LHCN-M2 (cell line): Measurements from ENCODE around the gene PLA2G3. TPM values are rescaled to one million over a fixed set of nuclear protein-coding genes. Genes with fewer than 3 reads are reported as not detected.

Source experiments
- DNase-seq: peaks from one replicate; pipeline ENCODE4 v3.0.0-alpha.2; 2012; ENCODE audit warnings: low read depth
- total RNA-seq: library from RNA; depleted of rRNA; stranded (reverse); fragments of >200 nt; gene quantifications from 2 replicates; pipeline ENCODE4 v1.2.3, GENCODE V29; 2014

PLA2G3 gene
- total RNA-seq, 1 experiment from 2014 or later, result not detected

- no peak for DNase-seq
Observed at GRCh38 chr22:31148488-31148887, 8.2 kb upstream of the PLA2G3 start.

- no peak for DNase-seq
Observed at GRCh38 chr22:31144223-31144622, 3.9 kb upstream of the PLA2G3 start.

GRCh38 chr22:31143537-31143936 is 3.2 kb upstream of the PLA2G3 start:
- DNase-seq, result no peak

GRCh38 chr22:31143038-31143437 is 2.7 kb upstream of the PLA2G3 start:
- no peak for DNase-seq

GRCh38 chr22:31142285-31142684 is 2.0 kb upstream of the PLA2G3 start:
- no peak for DNase-seq

GRCh38 chr22:31141551-31141950 is 1.2 kb upstream of the PLA2G3 start:
- DNase-seq, result no peak

GRCh38 chr22:31140746-31141145 is 438 bp upstream of the PLA2G3 start:
- DNase-seq, result no peak

GRCh38 chr22:31139066-31139465 is 1.2 kb downstream of the PLA2G3 start:
- DNase-seq, result no peak

- no peak for DNase-seq
Observed at GRCh38 chr22:31138126-31138525, 2.2 kb downstream of the PLA2G3 start.

GRCh38 chr22:31137721-31138120 is 2.6 kb downstream of the PLA2G3 start:
- no peak for DNase-seq

GRCh38 chr22:31136711-31137110 is 3.6 kb downstream of the PLA2G3 start:
- no peak for DNase-seq

GRCh38 chr22:31136155-31136554 is 4.2 kb downstream of the PLA2G3 start:
- DNase-seq, result no peak

- DNase-seq, result no peak
Observed at GRCh38 chr22:31135706-31136105, 4.6 kb downstream of the PLA2G3 start.

GRCh38 chr22:31134688-31135087 is 5.6 kb downstream of the PLA2G3 start:
- DNase-seq, result no peak

- no peak for DNase-seq
Observed at GRCh38 chr22:31133911-31134310, 6.4 kb downstream of the PLA2G3 start.

GRCh38 chr22:31130873-31131272 is 9.4 kb downstream of the PLA2G3 start:
- no peak for DNase-seq

GRCh38 chr22:31128156-31128555 is 12.2 kb downstream of the PLA2G3 start:
- no peak for DNase-seq

GRCh38 chr22:31127181-31127772 is 13.0 kb downstream of the PLA2G3 start:
- no peak for DNase-seq

GRCh38 chr22:31126869-31127175 is 13.5 kb downstream of the PLA2G3 start:
- no peak for DNase-seq

- DNase-seq, result no peak
Observed at GRCh38 chr22:31126128-31126868, 14.0 kb downstream of the PLA2G3 start.

GRCh38 chr22:31125521-31126117 is 14.7 kb downstream of the PLA2G3 start:
- DNase-seq, result no peak

GRCh38 chr22:31124811-31125465 is 15.4 kb downstream of the PLA2G3 start:
- DNase-seq, result no peak

GRCh38 chr22:31124290-31124689 is 16.0 kb downstream of the PLA2G3 start:
- no peak for DNase-seq
